Suprapubic skin (tissue), 4 donors: Measurements from ENCODE around the gene MFSD11. TPM values are rescaled to one million over a fixed set of nuclear protein-coding genes. Genes with fewer than 3 reads are reported as not detected.

ENCODE experiments used
- DNase-seq, 2 donors: peaks; one replicate each; pipeline ENCODE4 v3.0.0-alpha.2; 2019; ENCODE audit warnings: low spot score in 2 of 2
- H3K27ac ChIP-seq: fragments of 200-600 bp; sonication (generic); one replicate; pipeline ENCODE4 v1.5.1; 2019
- H3K27me3 ChIP-seq: fragments of 200-600 bp; sonication (generic); one replicate; pipeline ENCODE4 v1.5.1; 2019
- H3K36me3 ChIP-seq: fragments of 200-600 bp; sonication (generic); one replicate; pipeline ENCODE4 v1.5.1; 2019
- H3K4me1 ChIP-seq: fragments of 200-600 bp; sonication (generic); one replicate; pipeline ENCODE4 v1.5.1; 2019
- H3K4me3 ChIP-seq: fragments of 200-600 bp; sonication (generic); one replicate; pipeline ENCODE4 v1.5.1; 2019; ENCODE audit warnings: mild to moderate bottlenecking
- H3K9me3 ChIP-seq: fragments of 200-600 bp; sonication (generic); one replicate; pipeline ENCODE4 v1.5.1; 2019
- EP300 ChIP-seq: sonication (generic); formaldehyde crosslinking; IDR thresholded peaks from one replicate; pipeline ENCODE4 v1.6.1; 2017; ENCODE audit warnings: antibody characterized with exemption
- POLR2A ChIP-seq, 2 donors: fragments of 450-650 bp; IDR thresholded peaks; one replicate each; pipeline ENCODE4 v1.6.1; 2017; ENCODE audit warnings: antibody characterized with exemption in 2 of 2, mild to moderate bottlenecking in 2 of 2, moderate library complexity in 2 of 2
- POLR2AphosphoS5 ChIP-seq, 3 donors: sonication (generic); formaldehyde crosslinking; IDR thresholded peaks; one replicate each; pipeline ENCODE4 v1.6.1; 2017; ENCODE audit warnings: antibody characterized with exemption in 3 of 3
- WGBS: methylation state at CpG from one replicate; pipeline ENCODE4 v1.1.5; 2018; 5-methylcytosine and 5-hydroxymethylcytosine counted together
- total RNA-seq, 4 donors: library from RNA; depleted of rRNA; stranded (reverse); fragments of >200 nt; gene quantifications; one replicate each; pipeline ENCODE4 v1.1.0, GENCODE V29; 2016
- TF ChIP-seq, protein P1 (sequence below), 2 donors: fragments of 200-600 bp in 1 of 2; fragments of 450-650 bp in 1 of 2; sonication (generic) in 1 of 2; IDR thresholded peaks; one replicate each; pipeline ENCODE4 v1.5.1; 2016 to 2019; ENCODE audit warnings: antibody characterized with exemption in 2 of 2, mild to moderate bottlenecking in 1 of 2, moderate library complexity in 1 of 2

The MFSD11 gene
- total RNA-seq, 4 donors from 2014 or later = 31.5 to 78.8 (median 37.2) TPM

DNA sequence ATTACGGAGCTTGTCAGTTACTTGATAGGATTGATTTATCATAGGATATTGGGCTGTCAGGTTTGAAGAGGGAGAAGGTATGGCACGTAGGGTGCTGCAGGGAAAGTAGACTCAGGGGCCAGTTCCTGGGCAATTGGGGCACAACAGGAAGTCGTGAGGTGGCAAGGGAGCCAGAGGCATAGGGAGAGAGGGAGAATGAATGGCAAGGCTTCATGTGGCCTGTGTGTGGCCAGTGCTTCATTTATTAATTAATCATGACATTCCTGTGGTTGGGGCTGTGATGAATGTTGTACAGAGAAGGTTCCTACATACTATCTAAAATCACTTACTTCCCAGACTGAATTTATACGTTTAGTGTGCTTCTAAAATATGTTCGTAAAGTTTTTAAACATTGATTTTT is 19.3 kb downstream of the MFSD11 start:
- 84% methylated on average over 5 of the region's 5 CpGs for WGBS
- no peaks in the 10 kb centered on the region for H3K9me3 ChIP-seq
- no peak overlapping the region for H3K4me3 ChIP-seq
- H3K4me1 ChIP-seq = peaks cover 3% of the 10 kb centered on the region
- no peaks in the 10 kb centered on the region for H3K27me3 ChIP-seq
- no peak for DNase-seq
- no peak overlapping the region for H3K27ac ChIP-seq
- TF ChIP-seq EP300 (no peak), POLR2AphosphoS5 (IDR thresholded peaks at IDR 0.05) (no peak), POLR2A (IDR thresholded peaks at IDR 0.05) (no peak)
- TF ChIP-seq, protein P1, sequence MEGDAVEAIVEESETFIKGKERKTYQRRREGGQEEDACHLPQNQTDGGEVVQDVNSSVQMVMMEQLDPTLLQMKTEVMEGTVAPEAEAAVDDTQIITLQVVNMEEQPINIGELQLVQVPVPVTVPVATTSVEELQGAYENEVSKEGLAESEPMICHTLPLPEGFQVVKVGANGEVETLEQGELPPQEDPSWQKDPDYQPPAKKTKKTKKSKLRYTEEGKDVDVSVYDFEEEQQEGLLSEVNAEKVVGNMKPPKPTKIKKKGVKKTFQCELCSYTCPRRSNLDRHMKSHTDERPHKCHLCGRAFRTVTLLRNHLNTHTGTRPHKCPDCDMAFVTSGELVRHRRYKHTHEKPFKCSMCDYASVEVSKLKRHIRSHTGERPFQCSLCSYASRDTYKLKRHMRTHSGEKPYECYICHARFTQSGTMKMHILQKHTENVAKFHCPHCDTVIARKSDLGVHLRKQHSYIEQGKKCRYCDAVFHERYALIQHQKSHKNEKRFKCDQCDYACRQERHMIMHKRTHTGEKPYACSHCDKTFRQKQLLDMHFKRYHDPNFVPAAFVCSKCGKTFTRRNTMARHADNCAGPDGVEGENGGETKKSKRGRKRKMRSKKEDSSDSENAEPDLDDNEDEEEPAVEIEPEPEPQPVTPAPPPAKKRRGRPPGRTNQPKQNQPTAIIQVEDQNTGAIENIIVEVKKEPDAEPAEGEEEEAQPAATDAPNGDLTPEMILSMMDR (IDR thresholded peaks at IDR 0.05) = no peak
- H3K36me3 ChIP-seq = peaks cover 40% of the 10 kb centered on the region

DNA sequence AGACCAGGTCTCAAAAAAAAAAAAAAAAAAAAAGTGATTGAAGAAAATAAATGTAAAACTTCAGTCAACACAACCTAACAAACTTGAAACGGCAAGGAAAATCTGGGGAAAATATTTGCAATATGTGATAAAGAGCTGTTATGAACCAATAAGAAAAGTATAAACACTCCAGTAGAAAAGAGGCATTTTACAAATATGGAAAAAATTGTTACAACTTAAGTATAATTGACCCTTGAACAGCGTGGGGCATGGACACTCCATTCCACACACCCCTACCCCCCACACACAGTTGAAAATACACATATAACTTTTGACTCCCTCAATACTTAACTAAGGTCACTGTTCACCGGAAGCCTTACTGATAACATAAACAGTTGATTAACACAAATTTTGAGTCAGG is 20.7 kb downstream of the MFSD11 start:
- Histone ChIP-seq H3K9me3 (no peaks in the 10 kb centered on the region), H3K27me3 (no peaks in the 10 kb centered on the region), H3K4me1 (peaks cover under 1% of the 10 kb centered on the region), H3K36me3 (peaks cover 40% of the 10 kb centered on the region), H3K4me3 (no peak overlapping the region), H3K27ac (no peak overlapping the region)
- TF ChIP-seq, protein P1 (IDR thresholded peaks at IDR 0.05) = no peak
- TF ChIP-seq POLR2AphosphoS5 (IDR thresholded peaks at IDR 0.05) (no peak), EP300 (no peak), POLR2A (IDR thresholded peaks at IDR 0.05) (no peak)
- no peak for DNase-seq
- WGBS = 97% methylated on average over 3 of the region's 3 CpGs

- Histone ChIP-seq H3K4me1 (peaks cover 13% of the 10 kb centered on the region), H3K27ac (peak overlapping the region; percentile 57), H3K27me3 (no peaks in the 10 kb centered on the region), H3K9me3 (no peaks in the 10 kb centered on the region), H3K4me3 (no peak overlapping the region), H3K36me3 (peaks cover 76% of the 10 kb centered on the region)
- TF ChIP-seq POLR2AphosphoS5 (IDR thresholded peaks at IDR 0.05) (no peak), POLR2A (IDR thresholded peaks at IDR 0.05) (no peak), EP300 (no peak)
- TF ChIP-seq, protein P1 (IDR thresholded peaks at IDR 0.05) = no peak
- 31% methylated on average over 6 of the region's 6 CpGs for WGBS
- DNase-seq = no peak
Measured at GRCh38 chr17:76772842-76773525, 35.1 kb downstream of the MFSD11 start.

- TF ChIP-seq POLR2A (IDR thresholded peaks at IDR 0.05) (no peak), POLR2AphosphoS5 (IDR thresholded peaks at IDR 0.05) (no peak), EP300 (no peak)
- TF ChIP-seq, protein P1 (IDR thresholded peaks at IDR 0.05) = no peak
- DNase-seq = no peak
- 85% methylated on average over 10 of the region's 10 CpGs for WGBS
- no peak overlapping the region for H3K4me3 ChIP-seq
- peaks cover 75% of the 10 kb centered on the region for H3K36me3 ChIP-seq
- no peaks in the 10 kb centered on the region for H3K9me3 ChIP-seq
- H3K27ac ChIP-seq = no peak overlapping the region
- peaks cover 13% of the 10 kb centered on the region for H3K4me1 ChIP-seq
- H3K27me3 ChIP-seq = no peaks in the 10 kb centered on the region
Measured at GRCh38 chr17:76775021-76775600, 37.2 kb downstream of the MFSD11 start.
